Fibroblast of upper back skin (primary cell): ENCODE measurements around the gene IQSEC2.

Source experiments
- DNase-seq: peaks from one replicate; pipeline ENCODE4 v3.0.0-alpha.2; 2013

IQSEC2 gene

DNA sequence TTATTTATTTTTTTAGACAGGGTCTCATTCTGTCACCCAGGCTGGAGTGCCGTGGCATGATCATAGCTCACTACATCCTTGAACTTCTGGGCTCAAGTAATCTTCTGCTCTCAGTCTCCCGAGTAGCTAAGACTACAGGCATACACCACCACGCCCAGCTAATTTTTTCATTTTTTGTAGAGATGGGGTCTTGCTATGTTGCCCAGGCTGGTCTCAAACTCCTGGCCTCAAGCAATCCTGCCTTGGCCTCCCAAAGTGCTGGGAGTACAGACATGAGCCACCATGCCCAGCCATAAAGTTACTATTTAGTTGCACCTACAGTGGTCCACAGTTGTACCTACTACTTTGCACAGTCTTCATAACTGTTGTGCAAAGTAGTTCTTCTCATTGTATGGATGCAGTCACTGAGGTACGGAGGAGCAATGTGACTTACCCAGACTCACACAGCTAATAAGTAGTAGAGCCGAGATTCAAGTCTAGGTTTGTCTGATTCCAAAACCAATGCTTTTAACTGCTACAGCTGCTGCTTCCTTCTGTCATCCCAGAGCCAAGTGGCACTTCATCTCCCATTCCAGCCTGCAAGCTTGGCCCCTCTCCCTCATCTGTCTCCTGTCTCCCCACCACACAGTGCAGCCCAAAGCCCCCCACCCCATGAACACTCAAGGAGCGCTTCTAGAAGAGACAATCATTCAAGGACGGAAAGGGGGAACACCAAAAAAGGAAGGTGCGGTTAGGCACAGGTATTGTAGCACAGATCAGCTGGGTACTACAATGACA, 24.0 kb upstream of the IQSEC2 start:
- no peak for DNase-seq

DNA sequence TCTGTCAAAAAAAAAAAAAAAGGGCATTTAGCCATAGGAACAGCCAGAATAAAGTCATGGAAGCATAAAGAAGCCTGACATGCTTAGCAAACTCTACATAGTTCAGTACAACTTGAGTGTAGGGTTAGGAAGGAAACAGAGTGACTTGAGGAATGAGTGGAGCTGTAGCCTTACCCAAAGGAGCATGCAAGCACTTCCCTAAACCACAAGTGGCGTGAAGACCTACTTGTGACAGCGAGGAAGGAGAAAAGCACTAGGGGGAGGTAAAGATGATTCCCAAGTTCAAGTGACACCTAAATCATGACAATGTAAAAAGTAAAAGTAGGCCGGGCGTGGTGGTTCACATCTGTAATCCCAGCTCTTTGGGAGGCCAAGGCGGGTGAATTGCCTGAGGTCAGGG, 21.8 kb upstream of the IQSEC2 start:
- no peak for DNase-seq

- no peak for DNase-seq
Observed at GRCh38 chrX:53300157-53300556, 18.8 kb upstream of the IQSEC2 start.

GRCh38 chrX:53294024-53294648, 12.8 kb upstream of the IQSEC2 start:
- peak; percentile 4 for DNase-seq

DNA sequence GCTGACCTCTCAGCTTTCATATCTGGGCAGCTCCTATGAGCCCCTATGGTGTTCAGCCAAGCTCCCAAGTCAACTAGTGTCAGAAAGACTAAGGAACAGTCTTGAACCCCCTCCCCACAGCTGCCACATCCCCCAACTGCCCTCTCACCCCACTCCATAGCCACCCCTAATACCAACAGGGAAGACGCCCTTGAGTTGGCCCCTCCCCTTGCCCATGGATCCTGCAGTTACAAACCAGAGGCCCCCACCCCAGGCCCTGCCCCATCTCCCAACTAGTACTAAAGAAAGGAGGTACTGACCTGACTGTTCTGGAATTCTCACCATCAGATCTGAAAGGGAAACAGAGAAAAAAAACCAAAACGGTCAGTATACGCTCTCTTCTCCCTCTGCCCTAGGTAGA, 10.2 kb upstream of the IQSEC2 start:
- no peak for DNase-seq

GRCh38 chrX:53290441-53291041, 9.2 kb upstream of the IQSEC2 start:
- DNase-seq, result no peak

DNA sequence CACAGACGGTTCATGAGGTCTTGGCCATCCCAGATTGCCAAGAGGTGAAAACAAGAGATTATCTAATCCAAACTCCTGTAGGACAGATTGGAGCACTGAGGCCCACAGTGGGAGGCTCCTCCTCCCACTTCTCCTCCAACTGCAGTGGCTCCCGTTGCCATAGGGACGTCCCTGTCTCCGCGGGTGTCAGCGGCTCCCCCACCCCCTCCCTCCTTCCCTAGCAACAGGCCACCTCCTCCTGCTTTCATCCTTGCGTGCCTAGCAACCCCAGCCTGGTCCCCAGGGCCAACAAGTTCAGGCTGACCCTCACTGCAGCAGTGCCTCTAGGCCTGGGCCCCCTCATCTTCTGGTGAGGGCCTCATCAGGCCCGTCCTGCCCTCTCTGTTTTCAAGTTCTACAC, 6.8 kb upstream of the IQSEC2 start:
- DNase-seq, result peak; percentile 9

DNA sequence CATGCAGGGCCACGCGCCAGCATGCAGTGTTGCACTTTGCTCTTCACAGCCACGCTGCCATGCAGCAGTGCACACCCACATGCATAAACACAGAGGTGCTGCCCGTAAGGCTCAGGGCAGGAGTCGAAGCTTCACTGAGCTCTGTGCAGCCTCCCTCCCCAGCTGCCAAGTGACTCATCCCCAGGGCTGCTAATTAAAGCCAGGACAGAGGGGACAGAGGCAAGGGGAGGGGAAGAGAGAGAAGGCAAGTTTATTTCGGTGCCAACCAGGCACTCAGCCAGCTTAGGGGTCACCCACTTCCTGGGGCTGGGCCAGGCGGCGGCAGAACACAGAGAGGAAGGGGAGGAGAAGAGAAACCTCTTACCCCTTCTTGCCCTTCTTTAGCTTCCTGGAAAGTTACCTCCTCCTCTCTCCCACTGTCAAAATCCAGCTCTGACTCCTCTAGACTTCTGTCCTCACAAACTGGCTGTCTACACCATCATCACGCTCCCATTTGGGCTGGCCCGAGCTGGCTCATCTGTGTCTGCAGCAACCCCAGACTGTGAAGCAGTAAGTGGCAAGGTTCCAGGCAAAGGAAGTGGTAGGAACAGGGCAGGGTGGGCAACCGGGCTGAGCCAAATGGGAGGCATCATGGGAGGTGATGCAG, 6.2 kb upstream of the IQSEC2 start:
- peak; percentile 70 for DNase-seq

GRCh38 chrX:53286171-53286570, 4.8 kb upstream of the IQSEC2 start:
- DNase-seq, result no peak

GRCh38 chrX:53285591-53285990, 4.2 kb upstream of the IQSEC2 start:
- DNase-seq, result no peak

- DNase-seq, result no peak
Observed at GRCh38 chrX:53284684-53285447, 3.5 kb upstream of the IQSEC2 start.

GRCh38 chrX:53283567-53283966, 2.2 kb upstream of the IQSEC2 start:
- no peak for DNase-seq

DNA sequence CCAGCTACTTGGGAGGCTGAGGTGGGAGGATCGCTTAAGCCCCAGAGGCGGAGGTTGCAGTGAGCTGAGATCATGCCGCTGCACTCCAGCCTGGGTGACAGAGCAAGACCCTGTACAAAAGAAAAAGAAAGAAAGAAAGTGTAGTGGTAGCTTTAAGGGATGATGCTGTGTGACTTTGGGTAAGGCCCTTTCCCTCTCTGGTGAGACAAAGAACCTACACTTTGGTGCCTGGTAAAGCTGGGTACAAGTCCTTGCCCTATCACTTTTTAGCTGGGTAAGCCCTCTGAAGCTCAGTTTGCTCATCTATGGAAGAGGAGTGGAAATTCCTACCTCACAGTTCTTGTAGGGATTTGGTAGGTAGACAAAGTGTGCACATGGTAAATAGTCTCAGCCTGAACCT, 1.7 kb upstream of the IQSEC2 start:
- no peak for DNase-seq

GRCh38 chrX:53281963-53282695, 745 bp upstream of the IQSEC2 start:
- no peak for DNase-seq

- no peak for DNase-seq
Observed at GRCh38 chrX:53280331-53281320, 758 bp downstream of the IQSEC2 start.

GRCh38 chrX:53279296-53280237, 1.8 kb downstream of the IQSEC2 start:
- no peak for DNase-seq

DNA sequence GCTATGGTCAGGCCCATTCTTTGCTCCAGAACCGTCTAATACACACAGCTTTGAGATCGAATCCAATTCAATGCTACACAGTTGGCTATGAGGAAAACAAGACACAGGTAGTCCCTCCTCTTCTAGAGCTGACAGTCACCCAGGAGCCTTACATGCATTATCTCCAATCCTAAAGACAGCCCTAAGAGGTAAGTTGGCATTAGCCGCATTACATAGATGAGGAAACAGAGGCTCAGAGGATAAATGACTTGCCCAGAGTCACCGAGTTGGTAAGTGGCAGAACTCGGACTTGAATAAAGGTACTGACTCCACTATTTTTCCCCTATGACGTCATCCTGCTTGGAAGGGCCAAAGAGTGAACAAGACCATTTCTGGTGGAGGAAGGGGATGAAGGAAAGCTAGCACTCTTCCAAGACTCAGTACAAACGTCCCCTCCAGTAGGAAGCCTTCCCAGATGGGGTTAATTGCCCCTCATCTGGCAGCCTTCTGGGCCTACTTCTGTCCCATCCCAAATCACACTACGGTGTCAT, 8.5 kb downstream of the IQSEC2 start:
- no peak for DNase-seq

DNA sequence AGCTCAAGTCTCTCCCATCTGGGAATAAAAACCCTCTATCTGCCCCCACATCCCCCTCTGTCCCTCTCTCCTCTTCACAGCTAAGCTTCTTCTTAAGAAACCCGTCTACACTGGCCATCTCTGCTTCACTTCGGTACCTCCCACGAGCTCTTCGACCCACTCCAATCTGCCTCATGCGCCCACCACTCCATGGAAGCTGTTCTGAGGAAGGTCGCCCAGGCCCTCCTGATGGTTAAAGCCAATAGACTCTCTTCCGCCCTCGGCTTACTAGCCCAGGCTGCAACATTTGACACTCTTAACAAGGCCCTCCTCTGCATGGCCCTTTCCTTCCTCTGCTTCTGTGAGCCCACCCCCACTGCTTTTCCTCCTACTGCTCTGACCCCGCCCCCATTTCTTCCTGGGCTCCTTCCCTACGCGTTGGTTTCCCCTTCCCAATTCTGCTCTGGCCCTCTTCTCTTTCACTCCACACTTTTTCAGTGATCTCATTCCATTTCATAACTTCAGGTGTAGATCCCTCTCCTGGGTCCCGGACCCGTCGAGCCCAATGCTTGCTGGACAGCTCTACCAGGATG, 11.8 kb downstream of the IQSEC2 start:
- DNase-seq, result no peak

DNA sequence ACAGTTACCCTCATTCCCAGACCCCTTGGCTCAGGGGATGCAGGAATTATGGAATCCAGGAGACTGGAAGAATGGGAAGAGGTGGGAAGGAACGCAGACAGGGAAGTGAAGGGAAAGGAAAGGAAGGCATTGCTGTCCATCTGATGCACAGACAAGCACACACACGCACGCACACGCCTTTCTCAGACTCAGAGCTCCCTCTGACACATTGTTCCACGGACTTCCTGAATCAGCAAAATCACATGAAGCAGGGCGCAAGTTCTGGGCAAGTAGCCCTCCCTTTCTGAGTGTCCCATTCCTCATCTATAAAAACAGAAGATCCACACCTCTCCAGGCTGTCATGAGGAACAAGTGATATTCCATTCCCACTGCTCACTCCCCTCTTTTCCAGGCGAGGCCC, 13.2 kb downstream of the IQSEC2 start:
- no peak for DNase-seq
